OCI-LY3 (cell line): Measurements from ENCODE around the gene NUDT15.

Experiments used
- H2AFZ ChIP-seq: fragments of 200-600, 300-600 bp; shearing (Covaris generic); 2 replicates; pipeline ENCODE4 v1.6.0; 2014; ENCODE audit warnings: antibody characterized with exemption, low read depth, low read length
- H3K27ac ChIP-seq: fragments of 200-600, 300-600 bp; sonication (generic); 2 replicates; pipeline ENCODE4 v1.5.1; 2014; ENCODE audit warnings: mild to moderate bottlenecking, low read length, moderate library complexity, mixed read lengths
- H3K27me3 ChIP-seq: fragments of 200-600, 300-600 bp; sonication (generic); 2 replicates; pipeline ENCODE4 v1.6.1; 2014; ENCODE audit warnings: low read depth, low read length, mixed read lengths
- H3K36me3 ChIP-seq: fragments of 200-600, 300-600 bp; sonication (generic); replicated peaks from 2 replicates; pipeline ENCODE3; 2014; ENCODE audit warnings: low read depth, low read length, mixed read lengths
- H3K4me1 ChIP-seq: fragments of 300-600, 200-600 bp; sonication (generic); 2 replicates; pipeline ENCODE4 v1.6.1; 2014; ENCODE audit warnings: low read length, mixed read lengths
- H3K4me2 ChIP-seq: fragments of 200-600, 300-600 bp; sonication (generic); 2 replicates; pipeline ENCODE4 v1.6.1; 2014; ENCODE audit warnings: low read length, mixed read lengths
- H3K4me3 ChIP-seq: fragments of 300-600, 200-600 bp; sonication (generic); 2 replicates; pipeline ENCODE4 v1.5.1; 2014; ENCODE audit warnings: antibody characterized with exemption, mild to moderate bottlenecking, low read length, moderate library complexity
- H3K79me2 ChIP-seq: fragments of 300-600, 200-600 bp; shearing (Covaris generic); 2 replicates; pipeline ENCODE4 v1.6.1; 2014; ENCODE audit warnings: mild to moderate bottlenecking, low read length, mixed read lengths
- H3K9ac ChIP-seq: fragments of 300-600, 200-600 bp; shearing (Covaris generic); 2 replicates; pipeline ENCODE4 v1.6.0; 2014; ENCODE audit warnings: mild to moderate bottlenecking, low read length, moderate library complexity
- H3K9me3 ChIP-seq: fragments of 200-600, 300-600 bp; shearing (Covaris generic); 2 replicates; pipeline ENCODE4 v1.6.1; 2014; ENCODE audit warnings: low read length, mixed read lengths; ENCODE audit not compliant: insufficient read depth
- H4K20me1 ChIP-seq: fragments of 200-600, 300-600 bp; sonication (generic); 2 replicates; pipeline ENCODE4 v1.6.1; 2016; ENCODE audit warnings: low read length, mixed read lengths; ENCODE audit not compliant: insufficient read depth
- EZH2phosphoT487 ChIP-seq: fragments of 200-600 bp; shearing (Covaris generic); IDR thresholded peaks from 2 replicates; pipeline ENCODE4 v1.6.1; 2018; ENCODE audit warnings: antibody characterized with exemption, mixed run types, low read depth
- TF ChIP-seq, protein P1 (sequence below): fragments of 200-600, 300-600 bp; sonication (generic); IDR thresholded peaks from 2 replicates; pipeline ENCODE4 v1.5.1; 2014; ENCODE audit warnings: antibody characterized with exemption, low read length, low read depth

Gene NUDT15

GRCh38 chr13:47991859-47992258, 45.7 kb upstream of the NUDT15 start:
- H3K27ac ChIP-seq = no peak overlapping the region
- no peaks in the 10 kb centered on the region for H3K27me3 ChIP-seq
- peaks cover 36% of the 10 kb centered on the region for H3K36me3 ChIP-seq
- H3K9me3 ChIP-seq = no peaks in the 10 kb centered on the region
- no peak overlapping the region for H2AFZ ChIP-seq
- H3K9ac ChIP-seq = no peak overlapping the region
- no peaks in the 10 kb centered on the region for H3K4me1 ChIP-seq
- no peak overlapping the region for H3K4me2 ChIP-seq
- no peak for TF ChIP-seq EZH2phosphoT487
- H3K79me2 ChIP-seq = peaks cover 17% of the 10 kb centered on the region
- no peaks in the 10 kb centered on the region for H4K20me1 ChIP-seq
- H3K4me3 ChIP-seq = no peak overlapping the region

DNA sequence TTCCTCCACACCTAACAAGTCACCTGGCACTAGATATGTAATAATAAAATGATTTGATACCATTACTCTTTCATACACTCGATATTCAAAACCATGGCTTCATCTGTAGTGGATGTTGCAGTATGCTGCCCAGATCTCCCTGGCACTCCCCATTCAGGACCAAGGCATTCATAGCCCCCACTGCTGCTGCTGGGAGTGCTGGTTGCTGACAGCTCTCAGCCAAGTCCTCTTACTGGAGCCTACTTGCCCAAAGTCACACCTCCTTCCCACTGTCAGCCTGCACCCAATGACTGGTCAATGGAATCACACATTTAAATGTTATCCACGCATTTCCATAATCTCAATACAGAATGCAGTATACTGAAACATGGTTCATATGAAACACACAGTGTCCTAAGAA, 40.1 kb upstream of the NUDT15 start:
- no peaks in the 10 kb centered on the region for H3K9me3 ChIP-seq
- H3K27ac ChIP-seq = no peak overlapping the region
- no peak overlapping the region for H2AFZ ChIP-seq
- H3K4me1 ChIP-seq = peaks cover 9% of the 10 kb centered on the region
- no peaks in the 10 kb centered on the region for H4K20me1 ChIP-seq
- peaks cover 18% of the 10 kb centered on the region for H3K36me3 ChIP-seq
- H3K79me2 ChIP-seq = peaks cover 44% of the 10 kb centered on the region
- no peak overlapping the region for H3K4me2 ChIP-seq
- H3K27me3 ChIP-seq = no peaks in the 10 kb centered on the region
- H3K4me3 ChIP-seq = no peak overlapping the region
- TF ChIP-seq, protein P1, sequence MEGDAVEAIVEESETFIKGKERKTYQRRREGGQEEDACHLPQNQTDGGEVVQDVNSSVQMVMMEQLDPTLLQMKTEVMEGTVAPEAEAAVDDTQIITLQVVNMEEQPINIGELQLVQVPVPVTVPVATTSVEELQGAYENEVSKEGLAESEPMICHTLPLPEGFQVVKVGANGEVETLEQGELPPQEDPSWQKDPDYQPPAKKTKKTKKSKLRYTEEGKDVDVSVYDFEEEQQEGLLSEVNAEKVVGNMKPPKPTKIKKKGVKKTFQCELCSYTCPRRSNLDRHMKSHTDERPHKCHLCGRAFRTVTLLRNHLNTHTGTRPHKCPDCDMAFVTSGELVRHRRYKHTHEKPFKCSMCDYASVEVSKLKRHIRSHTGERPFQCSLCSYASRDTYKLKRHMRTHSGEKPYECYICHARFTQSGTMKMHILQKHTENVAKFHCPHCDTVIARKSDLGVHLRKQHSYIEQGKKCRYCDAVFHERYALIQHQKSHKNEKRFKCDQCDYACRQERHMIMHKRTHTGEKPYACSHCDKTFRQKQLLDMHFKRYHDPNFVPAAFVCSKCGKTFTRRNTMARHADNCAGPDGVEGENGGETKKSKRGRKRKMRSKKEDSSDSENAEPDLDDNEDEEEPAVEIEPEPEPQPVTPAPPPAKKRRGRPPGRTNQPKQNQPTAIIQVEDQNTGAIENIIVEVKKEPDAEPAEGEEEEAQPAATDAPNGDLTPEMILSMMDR = no peak
- TF ChIP-seq EZH2phosphoT487 = no peak
- no peak overlapping the region for H3K9ac ChIP-seq

DNA sequence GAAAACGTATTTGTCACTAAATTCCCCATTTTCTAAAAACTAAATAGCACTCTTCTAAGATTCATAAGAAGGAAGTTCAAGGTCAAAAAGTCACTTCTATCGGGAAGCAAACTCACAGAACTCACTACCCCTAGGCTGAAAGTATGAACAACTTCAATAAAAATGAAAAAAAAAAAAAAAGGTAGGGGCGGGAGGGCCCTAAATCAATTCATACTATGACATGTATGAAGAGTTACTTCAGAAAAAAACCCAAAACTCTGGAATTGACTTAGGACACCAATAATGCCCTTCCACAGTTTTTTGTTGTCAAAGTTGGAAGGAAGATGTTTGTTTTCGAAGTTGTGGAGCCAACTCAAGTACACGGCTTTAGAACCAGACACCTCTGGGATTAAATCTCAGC, 37.6 kb upstream of the NUDT15 start:
- H3K36me3 ChIP-seq = peaks cover 11% of the 10 kb centered on the region
- no peaks in the 10 kb centered on the region for H4K20me1 ChIP-seq
- H3K9ac ChIP-seq = peak overlapping the region; percentile 85; the same call in 1 of the 2 replicates
- H3K79me2 ChIP-seq = peaks cover 44% of the 10 kb centered on the region
- no peak overlapping the region for H3K27ac ChIP-seq
- no peak for TF ChIP-seq EZH2phosphoT487
- TF ChIP-seq, protein P1 = no peak
- peak overlapping the region; percentile 93 for H3K4me2 ChIP-seq
- no peaks in the 10 kb centered on the region for H3K9me3 ChIP-seq
- no peak overlapping the region for H2AFZ ChIP-seq
- H3K4me3 ChIP-seq = peak overlapping the region; percentile 92
- peaks cover 9% of the 10 kb centered on the region for H3K4me1 ChIP-seq
- H3K27me3 ChIP-seq = no peaks in the 10 kb centered on the region

GRCh38 chr13:48000559-48001113, 36.9 kb upstream of the NUDT15 start:
- Histone ChIP-seq H3K4me3 (peak overlapping the region; percentile 92), H3K79me2 (peaks cover 44% of the 10 kb centered on the region), H3K4me1 (peaks cover 9% of the 10 kb centered on the region), H3K4me2 (peak overlapping the region; percentile 93), H3K27me3 (no peaks in the 10 kb centered on the region), H3K27ac (0 out of 2 replicates have a peak overlapping the region, but pooled peaks have one; percentile 14), H2AFZ (peak overlapping the region; percentile 93), H3K9ac (peak overlapping the region; percentile 85), H3K36me3 (peaks cover 5% of the 10 kb centered on the region), H4K20me1 (no peaks in the 10 kb centered on the region), H3K9me3 (no peaks in the 10 kb centered on the region)
- TF ChIP-seq, protein P1 = no peak
- no peak for TF ChIP-seq EZH2phosphoT487
